ENCODE results near the gene AAGAB.

AAGAB gene

DNA sequence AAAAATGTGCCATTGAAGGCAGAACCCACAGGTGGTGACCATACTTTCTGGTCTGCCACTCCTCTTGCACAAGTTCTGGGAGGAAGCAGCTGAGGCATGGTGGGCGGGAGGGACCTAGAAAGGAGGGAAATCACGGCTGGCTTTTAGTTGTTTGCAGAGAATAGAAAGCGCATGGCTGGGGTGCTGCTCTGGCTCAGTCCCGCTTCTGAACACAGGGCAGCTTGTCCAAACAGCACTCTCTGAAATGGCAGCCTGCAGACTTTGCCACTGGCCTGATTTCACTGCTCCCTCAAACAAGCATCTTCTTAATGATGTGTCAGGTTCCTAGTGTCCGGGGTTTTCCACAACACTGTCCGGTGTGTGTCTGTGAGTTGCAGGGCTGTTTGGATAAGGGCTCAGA, 76.7 kb downstream of the AAGAB start:
- TF ChIP-seq TAF1 (IDR thresholded peaks at IDR 0.05; ENCODE audit: borderline replicate concordance, insufficient read depth, low read length) (no peak), SIN3A (IDR thresholded peaks at IDR 0.05; ENCODE audit: borderline replicate concordance, insufficient read depth, low read length) (no peak), FOXP2 (optimal IDR thresholded peaks at IDR 0.05; ENCODE audit: borderline replicate concordance, extremely low read depth, extremely low read length, insufficient read depth) (no peak), POLR2AphosphoS5 (IDR thresholded peaks at IDR 0.05; ENCODE audit: low read depth, low read length) (no peak), REST (IDR thresholded peaks at IDR 0.05; ENCODE audit: insufficient read depth in 1 of 2, low read depth in 2 of 2, low read length in 2 of 2) (no peak)

GRCh38 chr15:67176195-67176971, 78.1 kb downstream of the AAGAB start:
- TF ChIP-seq SIN3A (IDR thresholded peaks at IDR 0.05; ENCODE audit: borderline replicate concordance, insufficient read depth, low read length) (no peak), FOXP2 (optimal IDR thresholded peaks at IDR 0.05; ENCODE audit: borderline replicate concordance, extremely low read depth, extremely low read length, insufficient read depth) (no peak), POLR2AphosphoS5 (IDR thresholded peaks at IDR 0.05; ENCODE audit: low read depth, low read length) (no peak), REST (IDR thresholded peaks at IDR 0.05; ENCODE audit: insufficient read depth in 1 of 2, low read depth in 2 of 2, low read length in 2 of 2) (no peak), TAF1 (IDR thresholded peaks at IDR 0.05; ENCODE audit: borderline replicate concordance, insufficient read depth, low read length) (no peak)

GRCh38 chr15:67175643-67176071, 78.8 kb downstream of the AAGAB start:
- TF ChIP-seq FOXP2 (optimal IDR thresholded peaks at IDR 0.05; ENCODE audit: borderline replicate concordance, extremely low read depth, extremely low read length, insufficient read depth) (no peak), SIN3A (IDR thresholded peaks at IDR 0.05; ENCODE audit: borderline replicate concordance, insufficient read depth, low read length) (0 out of 2 replicates have a peak, but pooled peaks have one; percentile 30), REST (IDR thresholded peaks at IDR 0.05; ENCODE audit: insufficient read depth in 1 of 2, low read depth in 2 of 2, low read length in 2 of 2) (no peak), POLR2AphosphoS5 (IDR thresholded peaks at IDR 0.05; ENCODE audit: low read depth, low read length) (no peak)

DNA sequence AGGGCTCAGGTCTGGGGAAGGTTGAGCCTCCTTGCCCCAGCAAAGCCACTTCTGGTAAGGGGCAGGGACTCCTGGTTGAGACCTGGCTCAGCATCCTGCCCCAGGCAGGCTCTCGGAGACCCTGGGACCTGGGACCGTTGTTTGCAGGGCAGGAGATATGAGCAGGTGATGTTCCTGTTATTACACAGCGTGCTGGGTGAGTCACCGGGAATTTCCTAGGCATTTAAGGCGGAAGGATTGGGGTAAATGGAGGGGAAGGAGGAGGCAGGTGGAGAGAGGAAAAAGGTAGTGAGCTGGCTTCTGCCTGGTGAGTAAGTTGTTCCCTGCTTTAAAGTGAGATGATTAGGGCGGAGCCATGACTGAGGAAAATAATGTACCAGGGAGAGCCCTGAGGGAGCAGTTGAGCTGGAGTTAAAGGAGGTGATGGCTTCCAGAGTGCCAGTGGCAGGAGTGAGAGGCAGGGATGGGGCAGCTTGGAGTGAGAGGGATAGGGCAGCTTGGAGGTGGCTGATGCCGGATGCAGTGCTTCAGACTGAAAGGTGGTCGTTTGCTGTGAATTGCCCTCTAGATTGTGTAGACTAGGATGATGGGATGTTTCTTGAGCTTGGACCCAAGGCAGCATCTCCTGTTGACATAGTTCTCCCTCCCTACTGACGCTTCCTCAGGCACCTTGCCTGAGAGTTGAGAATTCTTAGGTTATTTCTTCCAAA, 79.4 kb downstream of the AAGAB start:
- no peak for TF ChIP-seq FOXP2 (optimal IDR thresholded peaks at IDR 0.05; ENCODE audit: borderline replicate concordance, extremely low read depth, extremely low read length, insufficient read depth)
- TF ChIP-seq REST (IDR thresholded peaks at IDR 0.05; ENCODE audit: insufficient read depth in 1 of 2, low read depth in 2 of 2, low read length in 2 of 2): no peak
- TF ChIP-seq TAF1 (IDR thresholded peaks at IDR 0.05; ENCODE audit: borderline replicate concordance, insufficient read depth, low read length): no peak
- TF ChIP-seq SIN3A (IDR thresholded peaks at IDR 0.05; ENCODE audit: borderline replicate concordance, insufficient read depth, low read length): no peak
